DOHH2 (cell line): ENCODE data around the gene OLFML1.
A peak's percentile ranks its signal among the peaks of the same experiment; 100 is the strongest.

Source experiments
- EZH2phosphoT487 ChIP-seq: fragments of 200-600 bp; sonication (generic); IDR thresholded peaks from 2 replicates; pipeline ENCODE4 v1.6.1; 2017; ENCODE audit warnings: borderline replicate concordance, mild to moderate bottlenecking, antibody characterized with exemption, low read length, moderate library complexity, mixed read lengths
- TF ChIP-seq, protein P1 (sequence below): fragments of 200-600 bp; sonication (generic); IDR thresholded peaks from one replicate; pipeline ENCODE4 v1.5.1; 2014; ENCODE audit warnings: antibody characterized with exemption, mild to moderate bottlenecking, low read depth, low read length; ENCODE audit not compliant: poor library complexity, severe bottlenecking

DNA sequence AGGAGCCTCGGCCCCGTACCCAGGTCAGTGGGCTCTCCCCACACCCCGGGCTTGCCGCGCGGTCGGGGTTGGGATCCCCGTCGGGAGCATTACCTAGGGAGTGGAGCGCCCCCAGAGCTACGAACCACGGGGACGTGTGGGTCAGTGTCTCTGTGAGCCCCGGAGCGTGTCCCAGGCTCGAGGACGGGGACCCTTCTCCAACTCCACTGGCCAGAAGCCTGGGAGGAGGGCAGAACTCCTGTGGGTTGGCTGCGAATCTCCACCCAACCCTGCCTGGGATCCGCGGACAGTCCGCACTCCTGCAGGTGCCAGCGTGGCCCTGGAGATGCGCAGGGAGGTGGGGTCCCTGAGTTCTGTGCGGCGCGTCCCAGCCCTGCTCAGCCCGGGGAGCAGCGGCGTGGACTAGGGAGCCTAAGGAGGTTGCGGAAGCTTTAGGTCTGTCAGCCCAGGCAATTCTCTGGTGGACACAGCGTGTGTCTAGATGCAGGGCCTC is 28.8 kb downstream of the OLFML1 start:
- TF ChIP-seq, protein P1, sequence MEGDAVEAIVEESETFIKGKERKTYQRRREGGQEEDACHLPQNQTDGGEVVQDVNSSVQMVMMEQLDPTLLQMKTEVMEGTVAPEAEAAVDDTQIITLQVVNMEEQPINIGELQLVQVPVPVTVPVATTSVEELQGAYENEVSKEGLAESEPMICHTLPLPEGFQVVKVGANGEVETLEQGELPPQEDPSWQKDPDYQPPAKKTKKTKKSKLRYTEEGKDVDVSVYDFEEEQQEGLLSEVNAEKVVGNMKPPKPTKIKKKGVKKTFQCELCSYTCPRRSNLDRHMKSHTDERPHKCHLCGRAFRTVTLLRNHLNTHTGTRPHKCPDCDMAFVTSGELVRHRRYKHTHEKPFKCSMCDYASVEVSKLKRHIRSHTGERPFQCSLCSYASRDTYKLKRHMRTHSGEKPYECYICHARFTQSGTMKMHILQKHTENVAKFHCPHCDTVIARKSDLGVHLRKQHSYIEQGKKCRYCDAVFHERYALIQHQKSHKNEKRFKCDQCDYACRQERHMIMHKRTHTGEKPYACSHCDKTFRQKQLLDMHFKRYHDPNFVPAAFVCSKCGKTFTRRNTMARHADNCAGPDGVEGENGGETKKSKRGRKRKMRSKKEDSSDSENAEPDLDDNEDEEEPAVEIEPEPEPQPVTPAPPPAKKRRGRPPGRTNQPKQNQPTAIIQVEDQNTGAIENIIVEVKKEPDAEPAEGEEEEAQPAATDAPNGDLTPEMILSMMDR: peak; percentile 38
- no peak for TF ChIP-seq EZH2phosphoT487
